Activated CD8-positive, alpha-beta memory T cell treated with anti-CD3 and anti-CD28 coated beads, Interleukin-2, amount 50 U/mL, for 24 hours (primary cell): ENCODE results near the gene ME2.
"Not testable (repeated sequence)": the region's sequence is repeated elsewhere in the genome, so short reads cannot be mapped to it uniquely, and the experiment has no call there.

Experiments used
- DNase-seq: peaks from one replicate; pipeline ENCODE4 v3.0.0-alpha.2; 2020; ENCODE audit errors: extremely low read depth

The ME2 gene

DNA sequence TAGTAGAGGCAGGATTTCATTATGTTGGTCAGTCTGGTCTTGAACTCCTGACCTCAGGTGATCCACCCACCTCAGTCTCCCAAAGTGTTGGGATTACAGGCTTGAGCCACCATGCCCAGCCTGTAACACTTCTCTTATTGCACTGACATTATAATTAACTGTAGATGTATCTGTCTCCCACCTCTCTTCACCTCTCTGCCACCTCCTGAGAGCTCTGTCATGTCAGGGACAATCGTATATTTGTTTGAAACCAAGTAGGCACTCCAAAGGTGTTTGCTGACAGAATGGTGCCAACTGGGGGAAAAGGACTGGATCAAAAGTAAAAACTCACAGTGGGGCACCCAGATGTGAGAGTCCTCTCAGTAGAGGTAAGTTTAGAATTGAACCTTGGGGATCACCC is 17.3 kb upstream of the ME2 start:
- no peak for DNase-seq

DNA sequence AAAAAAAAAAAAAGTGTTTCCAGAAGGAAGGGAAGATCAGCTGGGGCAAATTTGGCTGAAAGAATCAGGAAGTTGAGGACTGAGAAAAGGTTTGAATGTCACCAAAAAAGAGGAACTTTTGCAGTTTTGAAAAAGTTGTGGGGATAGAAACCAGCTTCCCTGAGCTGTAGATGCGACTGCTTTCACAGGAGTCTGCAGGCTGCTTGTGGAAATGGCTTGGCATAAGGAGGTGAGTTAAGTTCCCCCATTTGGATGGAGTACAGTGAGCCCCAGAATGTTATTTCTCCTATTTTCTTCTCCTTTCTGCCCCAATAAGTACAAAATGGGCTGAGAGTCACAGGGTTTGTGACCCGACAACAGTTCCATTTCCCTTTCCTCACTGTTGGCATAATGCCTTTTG is 16.5 kb upstream of the ME2 start:
- DNase-seq, result no peak

DNA sequence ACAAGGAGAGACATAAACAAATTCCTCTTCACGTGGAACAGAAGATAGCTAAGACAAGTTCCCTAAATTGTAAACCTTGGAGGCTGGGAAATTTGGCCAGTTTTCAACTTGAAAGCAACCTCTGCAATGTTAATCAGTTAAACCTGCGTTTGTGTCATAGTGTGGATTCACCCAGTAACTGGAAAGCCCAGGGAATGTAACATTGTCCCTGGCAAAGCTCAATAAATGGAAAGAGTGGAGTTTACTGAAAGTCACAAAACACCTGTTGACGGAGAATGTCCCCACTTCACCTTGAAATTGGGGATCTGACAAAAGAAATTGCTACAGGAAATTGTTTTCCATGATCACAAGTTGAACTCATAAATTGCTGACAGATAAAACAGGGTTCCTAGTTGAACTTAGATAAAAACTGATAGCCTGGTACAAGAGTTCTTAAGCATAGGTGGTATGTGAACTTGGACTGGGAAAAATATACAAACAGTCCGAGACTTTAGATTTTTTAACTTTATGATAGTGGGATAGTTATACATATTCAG is 15.0 kb upstream of the ME2 start:
- no peak for DNase-seq

- DNase-seq, result no peak
These were observed 12.2 kb upstream of the ME2 start for GRCh38 chr18:50866765-50867164.

GRCh38 chr18:50869150-50869549 is 9.8 kb upstream of the ME2 start:
- no peak for DNase-seq

DNA sequence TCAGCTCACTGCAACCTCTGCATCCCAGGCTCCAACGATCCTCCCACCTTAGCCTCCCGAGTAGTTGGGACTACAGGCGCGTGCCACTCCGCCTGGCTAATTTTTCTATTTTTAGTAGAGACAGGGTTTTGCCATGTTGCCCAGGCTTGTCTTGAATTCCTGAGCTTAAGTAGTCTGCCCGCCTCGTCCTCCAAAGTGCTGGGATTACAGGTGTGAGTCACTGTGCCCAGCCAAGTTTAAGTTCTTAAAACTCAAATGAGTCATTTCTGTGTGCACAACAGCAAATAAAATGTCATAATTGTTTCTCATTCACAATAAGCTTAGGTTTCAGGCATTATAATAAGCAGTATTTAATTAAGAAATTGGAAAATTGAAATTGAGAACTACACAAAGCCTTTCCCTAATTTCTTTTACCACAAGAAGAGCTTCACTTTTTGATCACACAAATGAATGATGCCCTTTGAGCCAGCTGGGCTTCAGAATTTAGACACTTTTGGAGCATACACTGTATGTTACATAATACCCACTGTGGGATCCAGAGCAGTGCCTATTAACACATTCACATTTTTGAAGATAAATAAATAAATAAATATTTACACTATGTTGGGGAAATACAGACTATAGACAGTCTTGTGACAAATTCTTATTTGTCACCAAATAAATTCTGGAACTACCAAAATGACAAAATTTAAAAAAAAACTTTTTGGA is 8.6 kb upstream of the ME2 start:
- DNase-seq, result no peak

GRCh38 chr18:50871846-50872245 is 7.1 kb upstream of the ME2 start:
- no peak for DNase-seq

DNA sequence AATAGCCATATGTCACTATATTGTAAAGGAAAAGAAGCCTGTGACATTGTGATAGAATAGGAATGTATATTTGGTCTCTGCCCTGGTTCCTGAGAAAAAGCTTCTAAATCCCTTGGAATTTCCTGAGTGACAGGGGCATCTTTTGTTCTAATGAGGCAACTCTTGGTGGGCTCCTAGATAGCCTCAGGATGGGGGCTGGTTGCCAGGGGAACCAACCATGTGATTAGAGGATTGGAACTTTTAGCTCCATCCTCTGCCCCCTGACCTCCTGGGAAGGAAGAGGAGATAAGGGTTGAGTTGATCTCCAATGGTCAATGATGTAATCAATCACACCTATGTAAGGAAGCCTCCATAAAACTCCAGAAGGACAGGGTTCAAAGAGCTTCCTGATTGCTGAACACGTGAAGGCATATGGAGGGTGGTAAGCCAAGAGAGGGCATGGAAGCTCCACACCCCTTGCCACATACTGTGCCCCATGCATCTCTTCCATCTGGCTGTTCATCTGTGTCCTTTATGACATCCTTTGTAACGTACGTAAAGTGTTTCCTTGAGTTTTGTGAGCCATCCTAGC is 2.9 kb upstream of the ME2 start:
- DNase-seq, result no peak

- no peak for DNase-seq
These were observed 1.2 kb upstream of the ME2 start for GRCh38 chr18:50877545-50878265.

DNA sequence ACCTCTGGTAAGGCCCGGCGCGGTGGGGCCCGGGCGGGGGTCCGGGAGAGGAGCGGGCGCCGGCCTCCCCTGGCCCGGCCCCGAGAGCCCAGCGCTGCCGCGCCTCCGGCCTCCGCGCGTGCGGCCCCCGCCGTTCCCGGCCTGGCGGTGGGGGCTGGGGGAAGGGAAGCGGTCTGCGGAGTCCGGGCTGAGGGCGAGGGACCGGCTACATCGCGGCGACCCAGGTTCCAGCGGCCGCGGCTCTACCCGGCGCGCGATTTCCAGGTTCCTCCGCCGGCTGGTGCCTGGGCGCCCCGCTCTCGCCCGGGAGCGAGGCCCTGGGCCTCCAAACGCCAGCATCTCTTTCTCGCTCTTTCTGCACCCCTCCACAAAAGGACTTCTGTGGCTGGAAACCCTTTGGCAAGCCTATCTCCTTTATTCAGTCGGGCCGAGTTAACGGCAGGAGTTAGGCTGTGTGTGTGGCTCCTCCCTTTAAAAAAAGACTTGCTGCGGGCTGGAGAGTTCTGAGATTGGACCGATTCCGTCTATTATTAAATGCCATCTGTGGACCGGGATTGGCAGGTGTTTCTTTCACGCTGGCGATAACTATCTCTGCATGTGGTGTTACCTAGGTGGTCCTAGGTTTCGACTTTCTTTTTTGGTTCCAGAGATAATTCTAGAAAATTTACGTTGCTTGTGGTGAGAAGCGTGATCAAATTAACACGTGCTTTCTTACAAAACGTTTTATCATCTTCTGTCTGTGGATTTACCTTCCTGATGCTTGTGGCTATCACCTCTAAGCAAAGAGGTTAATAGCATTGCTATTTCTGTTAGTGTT is 592 bp downstream of the ME2 start:
- DNase-seq, result no peak

DNA sequence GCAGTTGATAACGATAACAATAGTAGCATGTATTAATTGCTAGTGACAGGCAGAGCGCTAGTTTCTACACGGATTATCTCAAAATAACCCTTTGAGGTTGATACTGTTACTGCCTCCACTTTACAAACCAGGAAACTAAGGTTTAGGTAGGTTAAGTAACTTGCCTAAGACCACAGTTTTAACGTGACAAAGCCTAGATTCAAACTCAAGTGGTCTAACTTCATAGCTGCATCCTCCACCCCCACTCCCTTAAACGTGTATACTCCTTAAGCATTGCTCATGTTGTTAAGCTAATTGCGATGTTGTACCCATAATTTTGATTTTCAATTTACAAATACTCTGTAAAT is 1.2 kb downstream of the ME2 start:
- no peak for DNase-seq

GRCh38 chr18:50880944-50881343 is 2.0 kb downstream of the ME2 start:
- not testable (repeated sequence) for DNase-seq

GRCh38 chr18:50886929-50887328 is 8.0 kb downstream of the ME2 start:
- DNase-seq, result no peak

DNA sequence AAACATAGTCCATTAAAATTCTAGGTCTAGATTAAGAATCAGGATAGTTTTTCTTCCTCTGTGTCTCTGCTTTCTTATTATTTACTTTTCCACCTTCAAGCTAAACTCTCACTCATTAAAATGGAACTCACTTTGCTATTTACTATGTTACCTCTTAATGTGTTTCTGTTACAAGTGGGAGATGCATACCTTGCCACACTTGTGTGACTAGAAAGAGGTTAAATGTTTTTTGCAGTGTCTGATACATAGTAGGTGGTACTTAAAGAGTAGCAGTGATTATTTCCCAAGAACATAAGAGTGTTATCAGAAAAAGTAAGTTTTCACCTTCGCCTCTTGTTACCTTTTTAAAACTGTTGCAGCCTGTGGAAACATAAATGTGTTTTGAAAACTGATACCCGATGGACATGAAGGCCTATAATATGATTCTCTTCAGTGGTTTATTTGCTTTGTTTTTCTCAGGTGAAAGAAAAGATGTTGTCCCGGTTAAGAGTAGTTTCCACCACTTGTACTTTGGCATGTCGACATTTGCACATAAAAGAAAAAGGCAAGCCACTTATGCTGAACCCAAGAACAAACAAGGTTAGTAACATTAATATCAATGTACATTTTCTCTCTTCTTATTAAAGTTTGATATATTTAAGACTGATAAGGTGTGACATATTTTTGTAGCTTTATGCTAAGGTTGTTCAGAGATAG is 16.6 kb downstream of the ME2 start:
- no peak for DNase-seq

- no peak for DNase-seq
These were observed 17.2 kb downstream of the ME2 start for GRCh38 chr18:50896093-50896492.

DNA sequence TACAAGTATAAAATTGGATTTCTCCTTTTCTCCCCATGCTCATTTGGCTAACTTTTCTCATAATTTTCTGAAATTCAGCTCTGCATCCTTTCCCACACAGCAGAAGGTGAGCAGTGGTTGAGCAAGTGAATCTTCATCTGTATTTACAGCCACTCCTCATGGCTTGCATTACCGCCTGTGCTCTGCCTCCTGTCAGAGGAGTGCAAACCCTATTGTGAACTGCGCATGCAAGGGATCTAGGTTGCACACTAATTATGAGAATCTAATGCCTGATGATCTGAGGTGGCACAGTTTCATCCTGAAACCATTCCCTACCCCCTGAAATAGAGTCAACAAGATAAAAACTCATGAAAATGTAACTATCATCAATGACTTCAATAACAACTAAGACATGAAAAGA is 20.0 kb downstream of the ME2 start:
- DNase-seq, result no peak

- no peak for DNase-seq
These were observed 23.9 kb downstream of the ME2 start for GRCh38 chr18:50902797-50903196.

DNA sequence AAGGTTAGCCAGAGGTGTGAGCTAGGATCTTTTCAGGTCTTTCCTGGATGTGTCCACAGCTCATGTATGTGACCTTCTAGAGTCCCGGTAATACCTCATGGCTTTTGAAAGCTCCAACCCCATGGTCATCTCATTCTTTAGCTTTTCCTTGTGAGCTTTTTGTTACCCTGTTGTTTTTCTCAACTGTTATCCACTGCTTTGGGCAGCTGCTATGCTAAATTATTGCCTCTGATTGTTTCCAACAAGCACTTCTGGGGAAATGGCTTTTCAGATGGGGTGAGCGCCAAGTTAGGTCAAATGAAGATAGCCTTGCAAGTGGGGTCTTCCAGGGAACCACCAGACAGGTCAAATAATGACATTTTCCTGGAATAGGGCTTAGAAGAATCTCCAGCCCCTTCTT is 27.9 kb downstream of the ME2 start:
- no peak for DNase-seq

DNA sequence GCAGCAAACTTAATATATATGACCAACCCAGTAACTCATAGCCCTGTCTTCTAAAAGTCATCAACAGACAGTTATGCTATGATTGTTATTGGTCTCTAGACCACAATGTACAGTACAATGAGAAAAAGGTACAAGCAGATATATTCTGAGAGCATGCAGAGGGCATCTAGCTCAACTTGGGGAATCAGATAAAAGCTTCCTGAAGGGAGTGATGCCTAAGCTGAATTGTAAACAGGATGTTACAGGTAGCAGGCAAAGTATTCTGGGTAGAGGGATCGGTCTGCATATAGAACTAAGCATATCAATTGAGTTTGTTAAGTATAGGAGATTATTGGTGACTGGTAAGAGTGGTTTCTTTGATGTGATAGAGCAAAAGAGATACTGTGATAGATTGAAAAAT is 30.3 kb downstream of the ME2 start:
- no peak for DNase-seq

DNA sequence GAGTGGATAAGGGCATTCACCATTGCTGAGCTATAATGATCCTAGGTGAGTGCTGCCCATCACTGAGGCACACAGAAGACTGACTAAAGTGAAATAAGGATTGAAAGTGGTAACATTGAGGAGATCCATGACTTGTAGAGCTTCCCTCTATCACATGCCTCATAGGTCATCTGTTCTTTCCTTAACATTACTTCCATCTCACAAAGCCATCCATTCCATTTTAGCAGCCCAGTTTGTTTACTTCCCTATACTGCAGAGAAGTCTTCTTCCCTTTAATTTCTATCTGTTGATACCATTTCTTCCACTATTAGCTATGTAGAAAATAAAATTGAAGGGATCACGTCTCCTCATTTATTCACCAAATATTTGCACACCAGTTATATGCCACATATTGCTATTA is 32.1 kb downstream of the ME2 start:
- no peak for DNase-seq

GRCh38 chr18:50917021-50917420 is 38.1 kb downstream of the ME2 start:
- no peak for DNase-seq

DNA sequence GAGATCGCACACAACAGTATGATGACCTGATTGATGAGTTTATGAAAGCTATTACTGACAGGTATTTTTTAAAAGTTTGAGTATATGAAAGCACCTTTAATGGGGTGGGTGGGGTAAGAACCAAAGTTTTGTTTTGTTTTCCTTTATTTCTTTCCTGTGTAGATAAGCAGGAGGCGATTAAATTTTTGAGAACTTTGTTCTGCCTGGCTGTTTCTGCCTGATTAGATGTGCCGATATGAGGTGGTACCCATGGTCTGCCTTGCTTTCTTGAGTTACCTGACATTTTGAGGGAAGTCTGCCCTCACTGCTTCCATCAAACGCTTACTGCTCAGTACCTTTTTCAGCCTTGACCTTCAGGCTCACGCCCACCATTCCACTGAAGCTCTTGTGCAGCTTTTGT is 39.2 kb downstream of the ME2 start:
- no peak for DNase-seq
